SK-N-DZ (cell line): ENCODE results near the gene BEST1.

Experiments used
- DNase-seq: peaks from one replicate; pipeline ENCODE4 v3.0.0-alpha.2; 2015; ENCODE audit warnings: low spot score

BEST1 gene

DNA sequence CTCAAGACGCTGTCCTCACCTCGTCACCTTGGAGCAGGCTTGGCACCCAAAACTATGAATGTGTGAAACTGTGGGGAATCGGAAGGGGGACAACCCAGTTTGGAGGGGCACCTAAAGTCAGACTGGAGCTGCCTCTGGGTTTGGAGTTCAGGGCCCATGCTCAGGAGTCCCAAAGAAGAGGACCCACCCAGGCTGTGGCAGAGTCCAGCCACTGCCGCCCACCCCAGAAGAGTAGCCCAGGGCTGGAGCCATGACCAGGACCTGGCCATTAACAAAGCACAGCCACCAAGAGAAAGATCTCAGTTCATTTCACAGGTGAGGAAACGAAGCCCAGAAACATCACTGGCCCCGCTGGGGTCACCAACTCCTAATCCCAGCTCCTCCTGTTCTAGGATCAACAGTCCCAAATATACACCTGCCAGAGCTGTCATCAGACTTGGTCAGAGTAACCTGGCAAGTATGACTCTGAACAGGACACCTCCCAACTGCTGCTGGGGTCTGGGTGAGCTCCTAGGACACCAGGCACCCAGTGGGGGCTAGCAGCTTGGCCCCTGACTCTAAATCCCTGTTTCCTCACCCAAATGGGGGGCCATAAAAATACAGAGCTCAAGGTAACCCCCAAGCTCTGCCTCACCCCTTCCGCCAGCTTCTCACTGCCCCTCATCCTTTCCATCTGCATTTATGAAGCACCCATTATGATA is 35.5 kb upstream of the BEST1 start:
- no peak for DNase-seq

DNA sequence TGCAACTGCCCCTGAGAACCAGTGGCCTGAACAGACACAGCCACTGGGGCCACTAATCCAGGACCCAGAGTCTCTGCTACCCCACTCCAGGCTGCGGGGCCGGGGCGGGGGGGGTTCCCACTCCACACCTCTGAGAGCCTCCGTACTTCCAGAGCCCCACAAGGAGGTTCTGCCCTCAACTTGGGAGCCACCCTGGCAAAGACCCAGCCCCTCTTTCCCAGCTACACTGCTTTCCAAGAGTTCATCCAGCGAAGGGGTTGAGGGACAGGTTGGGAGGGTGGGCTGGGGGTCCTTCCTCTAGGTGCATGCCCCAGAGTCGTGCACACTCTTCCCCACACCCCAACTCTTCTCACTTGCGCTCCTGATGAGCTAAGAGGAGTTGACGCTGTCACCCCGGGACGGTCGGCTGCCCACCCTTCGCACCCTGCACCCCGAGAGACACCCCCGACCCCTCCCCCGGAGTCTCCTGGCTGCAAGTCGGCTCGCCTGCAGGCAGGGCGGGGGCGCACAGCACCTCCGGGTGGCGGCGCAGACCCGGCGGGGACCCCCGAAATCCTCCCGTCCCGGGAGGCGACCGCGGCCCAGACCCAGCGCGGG is 33.3 kb upstream of the BEST1 start:
- DNase-seq: no peak

DNA sequence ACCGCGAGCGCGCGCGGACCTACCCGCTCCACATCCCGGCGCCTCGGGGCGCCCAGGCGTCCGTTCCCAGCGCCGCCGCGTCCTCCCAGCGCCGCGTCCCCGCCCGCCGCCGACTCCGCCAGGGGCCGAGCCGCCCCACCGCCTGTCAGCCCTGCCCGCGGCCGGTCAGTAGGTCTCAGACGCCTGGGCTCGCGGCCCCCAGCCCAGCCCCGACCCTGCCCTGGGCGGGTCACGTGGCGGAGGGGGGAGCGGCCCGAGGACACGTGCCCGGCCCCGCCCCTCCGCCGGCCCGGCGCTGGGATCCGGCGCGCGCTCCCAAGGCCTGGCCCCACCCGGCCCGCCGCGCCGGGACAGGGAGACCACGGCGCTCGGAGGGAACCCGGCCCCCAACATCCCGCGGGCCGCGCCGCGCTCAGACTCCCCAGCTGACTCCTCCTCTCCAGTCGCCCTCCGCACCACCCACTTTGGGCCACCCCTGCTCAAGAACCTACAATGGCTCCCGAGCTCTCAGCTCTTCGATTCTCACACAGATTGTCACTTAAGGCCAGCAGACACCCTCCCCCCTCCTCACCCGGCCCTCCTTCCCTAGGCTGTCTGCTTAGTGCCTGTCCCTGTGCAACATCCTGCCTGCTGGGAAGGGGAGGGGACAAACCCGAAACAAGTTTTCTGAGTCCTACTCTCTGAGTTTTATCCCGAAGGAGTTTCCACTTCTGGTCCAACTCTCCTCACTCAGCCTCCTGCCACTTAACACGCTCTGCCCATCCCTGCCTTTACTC is 32.6 kb upstream of the BEST1 start, which contains the start of gene RAB3IL1:
Gene RAB3IL1 (minus strand): TSS at position 233 of the 776 bp plus-strand sequence. CDS start 199 bp downstream, at position 34.
- DNase-seq: no peak

DNA sequence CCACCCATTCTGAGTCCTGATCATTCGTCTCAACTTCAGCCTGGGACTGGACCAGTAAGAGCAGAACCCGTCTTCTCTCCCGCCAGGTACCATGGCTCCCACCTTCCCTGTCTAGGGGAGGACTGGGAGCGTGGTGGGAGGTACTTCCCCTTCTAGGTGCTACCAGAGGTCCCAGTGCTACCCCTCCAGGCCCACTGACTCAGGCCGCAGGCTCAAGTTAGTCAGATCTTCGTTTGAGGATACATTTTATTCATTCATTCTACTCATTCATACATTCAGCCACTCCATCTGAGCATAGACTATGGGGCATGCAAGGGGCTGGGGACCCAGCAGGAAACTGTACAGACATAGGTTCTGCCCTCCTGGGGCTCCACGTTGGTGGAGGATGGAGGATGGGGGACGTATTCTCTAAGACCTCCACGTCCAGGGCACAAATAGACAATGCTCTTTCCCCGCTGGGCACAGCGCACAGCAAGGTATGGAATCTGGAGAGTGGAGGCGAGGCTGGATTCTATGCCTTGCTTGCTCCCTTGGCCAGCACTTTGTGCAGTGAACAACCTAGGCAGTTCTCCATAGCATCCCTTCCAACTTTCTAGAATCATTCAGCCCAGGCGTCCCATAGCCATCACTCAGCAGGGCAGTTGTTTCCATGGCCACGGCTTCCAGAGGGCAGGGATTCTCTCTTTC is 31.8 kb upstream of the BEST1 start:
- no peak for DNase-seq

DNA sequence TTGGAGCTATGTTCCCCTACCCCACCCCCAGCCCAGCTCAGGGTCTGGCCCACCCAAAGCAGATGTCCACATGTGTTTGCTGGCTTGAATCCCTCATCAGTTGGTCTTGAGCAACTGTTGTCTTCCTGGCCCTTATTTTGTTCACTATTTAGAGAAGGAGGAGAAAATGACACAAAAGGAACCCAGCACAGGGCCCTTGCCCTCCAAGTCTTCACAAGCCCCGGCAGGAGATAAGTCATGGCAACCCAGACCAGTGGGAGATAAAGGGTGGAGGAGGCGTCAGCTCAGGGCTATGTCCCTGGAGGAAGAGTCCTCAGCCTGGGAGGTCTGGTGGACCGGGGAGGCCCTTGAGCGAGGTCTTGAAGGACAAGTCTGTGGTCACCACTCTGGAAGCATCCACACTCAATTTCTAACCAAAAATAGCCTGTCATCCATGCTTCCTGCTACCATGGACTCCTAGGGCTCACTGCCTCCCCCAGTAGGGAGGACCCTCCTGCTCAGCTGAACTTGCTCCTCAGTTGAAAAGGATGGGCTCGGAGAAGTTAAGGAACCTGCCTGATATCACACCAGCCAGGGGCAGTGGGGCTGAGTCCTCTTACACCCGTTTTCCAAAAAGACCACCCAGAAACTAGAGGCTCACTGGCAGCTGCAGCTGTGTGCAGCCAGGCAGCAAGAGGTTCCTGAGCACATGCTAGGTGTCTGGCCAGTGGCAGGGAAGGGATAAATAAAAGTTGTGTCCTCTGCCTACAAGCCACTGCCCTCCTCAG is 31.0 kb upstream of the BEST1 start:
- DNase-seq: no peak

DNA sequence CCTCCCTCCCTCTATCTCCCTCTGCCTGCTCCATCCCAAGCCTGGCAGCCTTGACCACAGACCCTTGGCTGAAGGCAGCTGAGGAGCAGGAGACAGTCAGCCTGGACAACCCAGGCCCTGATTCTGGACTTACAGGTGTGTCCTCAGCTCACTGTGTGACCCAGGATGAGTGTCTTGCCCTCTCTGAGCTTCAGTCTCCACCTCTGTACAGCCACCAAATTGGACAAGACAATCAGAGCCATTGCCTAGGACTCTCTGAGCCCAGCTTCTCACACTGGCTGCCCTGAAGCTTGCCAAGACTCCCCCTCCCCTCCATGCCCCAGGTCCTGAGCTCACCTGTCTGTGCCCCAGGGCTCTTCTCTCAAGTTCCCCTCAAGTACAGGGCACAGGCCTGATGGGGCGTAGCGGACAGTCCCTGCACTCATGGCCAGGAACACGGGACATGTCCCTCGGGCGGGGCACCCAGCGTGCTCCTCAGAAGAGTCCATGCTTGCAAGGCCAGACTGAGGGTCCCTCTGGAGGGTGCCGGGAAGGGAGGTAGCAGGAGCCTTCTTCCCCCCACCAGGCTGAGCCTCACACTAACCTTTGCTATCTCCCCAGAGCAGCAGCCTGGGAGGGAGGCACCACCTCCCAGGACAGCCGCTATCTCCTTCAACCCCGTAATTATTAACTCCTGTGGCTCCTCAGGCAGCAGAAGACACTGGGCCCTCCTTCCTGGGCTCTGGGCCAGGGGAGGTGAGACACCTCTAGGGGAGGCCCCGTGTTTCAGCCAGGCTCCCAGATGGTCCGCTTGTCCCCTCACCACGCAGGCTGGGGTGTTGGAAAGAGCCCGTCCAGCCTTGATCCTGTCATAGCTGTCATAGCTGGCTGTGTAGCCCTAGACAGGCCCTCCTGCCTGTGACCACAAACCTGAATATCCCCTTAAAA is 30.2 kb upstream of the BEST1 start:
- no peak for DNase-seq

DNA sequence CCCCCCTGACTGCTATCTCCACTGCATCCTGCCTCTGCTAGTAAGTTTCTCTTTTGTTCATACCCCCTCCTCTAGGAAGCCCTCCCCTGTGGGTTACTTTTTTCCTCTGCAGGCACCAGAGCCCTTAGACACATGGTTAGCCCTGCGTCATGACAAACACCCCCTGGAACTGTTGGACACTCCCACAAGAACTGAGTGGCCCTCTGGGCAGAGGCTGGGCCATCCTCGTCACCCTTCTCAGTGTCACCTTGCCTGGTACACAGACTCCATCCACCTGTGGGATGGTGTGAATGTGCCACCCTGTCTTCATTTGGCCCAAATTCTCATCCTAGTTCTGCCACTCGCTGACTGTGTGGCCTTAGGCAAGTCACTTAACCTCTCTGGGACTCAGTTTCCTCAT is 28.7 kb upstream of the BEST1 start:
- DNase-seq: no peak

DNA sequence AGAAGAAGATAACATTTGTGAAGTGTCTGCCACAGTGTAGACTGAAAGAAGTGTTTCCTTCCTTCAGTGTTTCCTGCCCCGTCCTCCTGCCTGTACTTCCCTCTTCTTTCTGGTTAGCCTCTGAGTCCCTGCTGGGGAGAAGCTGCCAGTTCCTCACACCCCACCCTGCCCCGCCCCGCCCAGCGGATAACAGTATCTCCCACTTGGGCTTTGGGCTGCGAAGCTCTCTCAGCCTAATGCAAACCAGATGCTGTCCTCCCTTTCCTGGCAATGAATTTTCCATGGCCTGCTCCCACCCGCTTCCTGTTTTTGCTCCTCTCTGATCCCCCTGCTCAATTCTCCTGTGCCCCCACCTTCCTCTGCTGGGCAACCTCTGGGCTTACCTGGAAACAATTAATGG is 27.6 kb upstream of the BEST1 start:
- DNase-seq: peak; percentile 62

DNA sequence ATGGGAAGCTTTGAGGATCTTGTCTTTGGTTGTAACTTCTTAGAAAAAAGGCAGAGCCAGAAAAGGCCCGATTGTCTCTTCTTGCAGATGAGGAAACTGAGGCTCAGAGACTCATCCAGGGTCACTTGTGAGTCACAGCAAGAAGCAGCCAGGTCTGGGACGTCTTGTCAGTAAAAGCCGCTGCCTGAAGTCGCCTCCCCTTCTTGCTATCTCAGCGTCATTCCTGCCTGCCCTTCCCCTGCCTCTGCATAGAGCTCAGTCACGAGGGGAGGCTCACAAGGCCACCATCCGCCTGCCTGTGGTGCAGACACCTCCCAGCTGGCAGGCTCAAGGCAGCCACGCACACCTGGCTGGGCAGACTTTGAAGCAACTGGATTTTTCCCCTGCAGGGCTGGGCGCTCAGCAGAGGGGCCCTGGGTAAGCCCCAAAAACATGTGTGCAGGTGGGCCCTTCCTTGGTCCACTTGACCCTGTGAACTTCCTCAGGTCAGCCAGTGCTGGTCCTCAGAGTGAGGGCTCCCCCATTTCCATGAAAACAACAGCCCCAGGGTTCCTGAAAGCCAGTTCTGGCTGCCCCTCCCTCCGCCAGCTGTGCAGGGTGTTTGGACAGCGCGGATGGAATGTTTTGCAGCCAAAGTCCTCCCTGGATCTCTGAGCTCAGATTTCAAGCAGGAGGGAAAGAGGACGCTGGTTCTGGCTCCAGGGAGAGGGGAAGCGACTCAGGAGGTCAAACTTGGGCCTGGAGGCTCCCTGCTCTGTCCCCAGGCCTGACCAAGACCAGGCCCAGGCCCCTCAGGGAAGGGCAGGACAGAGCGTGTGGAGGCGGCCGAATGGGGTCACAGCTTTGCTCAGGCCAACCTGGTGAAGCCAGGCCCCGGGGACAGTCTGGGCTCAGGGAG is 26.7 kb upstream of the BEST1 start:
- DNase-seq: peak; percentile 46

DNA sequence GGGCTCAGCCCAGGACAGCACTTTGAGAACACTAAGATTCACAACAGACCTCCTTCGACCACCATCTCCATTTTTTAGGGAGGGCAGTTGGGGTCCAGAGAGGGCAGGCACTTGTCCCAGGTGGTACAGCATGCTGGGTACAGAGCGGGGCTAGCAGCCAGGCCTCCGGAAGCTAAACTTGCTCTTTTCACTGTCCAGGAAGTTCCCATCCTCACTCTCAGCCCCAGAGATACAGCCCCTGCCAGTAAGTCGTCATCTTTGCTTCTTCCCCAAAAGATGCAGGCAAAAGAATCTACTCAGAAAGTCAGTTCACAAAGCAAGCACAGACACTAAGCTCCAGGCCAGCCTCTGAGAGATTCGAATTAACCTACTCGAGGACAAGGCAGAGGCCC is 26.1 kb upstream of the BEST1 start:
- DNase-seq: no peak

DNA sequence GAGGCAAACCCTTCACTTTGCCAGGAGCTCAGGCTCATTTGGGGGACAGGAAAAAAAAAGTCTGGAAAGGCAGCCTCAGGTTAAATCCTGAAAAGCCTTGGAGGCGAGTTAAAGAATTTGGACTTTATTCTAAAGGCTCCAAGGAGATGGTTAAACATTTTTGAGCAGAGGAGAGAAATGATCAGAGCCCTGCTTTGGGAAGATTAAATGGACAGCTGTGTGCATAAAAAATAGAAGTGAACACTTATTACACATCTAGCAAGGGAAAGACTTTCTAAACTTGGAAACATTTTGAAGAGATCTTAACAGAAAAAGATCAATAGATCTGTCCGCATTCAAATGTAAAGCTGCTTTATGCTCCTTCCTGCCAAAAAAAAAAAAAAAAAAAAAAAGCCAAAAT is 24.4 kb upstream of the BEST1 start:
- DNase-seq: no peak

DNA sequence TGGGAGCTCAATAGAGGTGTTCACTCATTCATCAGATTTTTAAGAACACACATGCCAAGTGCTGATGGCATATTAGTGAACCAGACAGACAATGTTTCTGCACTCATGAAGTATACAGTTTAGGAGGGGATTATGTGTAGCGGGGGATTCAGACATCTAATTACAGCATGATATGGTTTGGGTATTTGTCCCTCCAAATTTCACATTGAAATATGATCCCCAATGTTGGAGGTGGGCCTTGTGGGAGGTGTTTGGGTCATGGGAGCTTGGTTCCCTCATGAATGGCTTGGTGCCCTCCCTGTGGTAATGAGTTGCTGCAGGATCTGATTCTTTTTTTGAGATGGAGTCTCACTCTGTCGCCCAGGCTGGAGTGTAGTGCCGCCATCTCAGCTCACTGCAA is 23.9 kb upstream of the BEST1 start:
- DNase-seq: no peak

DNA sequence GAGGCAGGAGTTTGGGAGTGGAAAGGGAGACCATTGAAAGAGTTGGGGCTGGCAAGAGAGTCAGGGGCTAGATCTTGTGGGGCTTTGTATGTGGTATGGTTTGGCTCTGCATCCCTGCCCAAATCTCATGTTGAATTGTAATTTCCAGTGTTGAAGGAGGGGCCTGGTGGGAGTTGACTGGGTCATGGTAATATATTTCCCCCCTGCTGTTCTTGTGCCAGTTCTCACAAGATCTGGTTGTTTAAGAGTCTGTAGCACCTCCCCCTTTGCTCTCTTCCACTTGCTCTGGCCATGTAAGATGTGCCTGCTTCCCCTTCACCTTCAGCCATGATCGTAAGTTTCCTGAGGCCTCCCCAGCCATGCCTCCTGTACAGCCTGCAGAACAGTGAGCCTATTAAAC is 22.6 kb upstream of the BEST1 start:
- DNase-seq: no peak

DNA sequence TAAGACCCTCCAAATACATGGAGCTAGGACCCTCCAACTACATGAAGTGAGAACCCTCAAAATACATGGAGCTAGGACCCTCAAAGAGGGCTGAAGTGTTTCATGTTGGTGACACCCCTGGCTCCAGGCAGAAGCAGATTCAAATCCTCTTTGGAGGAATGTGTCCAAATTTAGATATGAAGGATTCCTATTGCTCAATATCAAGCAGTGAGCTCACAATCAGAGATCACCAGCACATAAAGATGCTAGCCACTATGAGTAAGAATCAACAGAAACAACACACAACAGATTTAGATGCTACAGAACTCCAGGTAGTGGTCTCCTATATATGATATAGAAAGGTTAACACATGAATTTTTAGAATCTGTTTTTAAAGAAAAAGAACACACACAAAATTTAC is 21.5 kb upstream of the BEST1 start:
- no peak for DNase-seq

DNA sequence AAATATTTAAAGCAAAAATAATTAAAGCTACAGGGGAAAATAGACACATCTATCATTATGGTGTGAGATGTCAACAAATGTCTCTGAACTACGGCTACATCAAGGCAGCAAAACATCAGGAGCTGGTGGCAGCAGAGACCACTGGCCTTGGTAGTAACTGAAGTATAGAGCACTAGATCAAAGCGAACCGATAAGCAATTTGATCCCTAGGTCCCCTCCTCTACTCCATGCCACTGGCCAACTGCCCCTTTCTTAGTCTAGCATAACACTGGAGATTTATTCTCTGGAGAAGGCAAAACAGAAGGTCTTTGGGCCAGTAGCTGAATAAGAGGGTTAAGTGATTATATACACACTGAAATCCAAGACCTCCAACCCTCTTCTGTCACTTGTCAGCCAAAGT is 19.2 kb upstream of the BEST1 start:
- no peak for DNase-seq

DNA sequence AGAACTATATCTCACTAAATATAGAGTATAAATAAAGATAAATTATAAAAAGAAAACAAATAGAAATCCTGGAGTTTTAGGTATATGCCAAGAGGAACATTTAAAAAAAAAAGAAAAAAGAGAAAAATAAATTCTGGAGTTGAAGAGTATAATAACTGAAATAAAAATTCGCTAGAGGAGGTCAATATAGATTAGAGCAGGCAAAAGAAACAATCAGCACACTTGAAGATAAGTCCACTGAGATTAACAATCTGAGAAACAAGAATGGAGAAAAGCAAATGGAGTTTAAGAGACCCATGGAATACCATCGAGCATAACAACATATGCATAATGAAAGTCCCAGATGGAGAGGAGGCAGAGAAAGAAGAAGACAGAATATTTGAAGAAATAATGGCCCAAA is 14.3 kb upstream of the BEST1 start:
- no peak for DNase-seq

DNA sequence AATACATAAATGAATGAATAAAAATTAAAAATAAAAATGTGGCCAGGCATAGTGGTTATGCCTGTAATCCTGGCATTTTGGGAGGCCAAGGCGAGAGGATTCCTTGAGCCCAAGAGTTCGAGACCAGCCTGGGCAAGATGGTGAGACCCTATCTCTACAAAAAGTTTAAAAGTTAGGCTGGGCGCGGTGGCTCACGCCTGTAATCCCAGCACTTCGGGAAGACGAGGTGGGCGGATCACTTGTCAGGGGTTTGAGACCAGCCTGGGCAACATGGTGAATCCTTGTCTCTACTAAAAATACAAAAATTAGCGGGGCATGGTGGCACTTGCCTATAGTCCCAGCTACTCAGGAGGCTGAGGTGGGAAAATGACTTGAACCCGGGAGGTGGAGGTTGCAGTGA is 9.7 kb upstream of the BEST1 start:
- DNase-seq: no peak

DNA sequence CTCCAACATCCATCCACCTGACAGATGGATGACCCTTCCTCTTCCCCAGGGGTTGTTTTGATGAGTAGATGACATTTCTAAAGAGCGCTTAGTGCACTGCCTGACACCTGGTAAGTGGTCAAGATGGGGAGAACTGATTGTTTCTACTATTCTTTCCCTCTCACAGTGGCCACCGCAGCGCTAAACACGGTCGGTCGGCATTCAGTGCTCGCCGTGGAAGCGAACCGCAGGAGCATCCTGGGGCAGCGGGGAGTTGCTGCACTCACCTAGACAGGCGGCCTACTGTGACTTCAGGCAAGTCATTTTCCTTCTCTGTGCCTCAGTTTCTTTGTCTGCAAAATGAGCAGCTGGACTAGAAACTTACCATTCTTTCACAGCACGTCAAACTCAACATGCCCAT is 5.0 kb upstream of the BEST1 start:
- DNase-seq: no peak

DNA sequence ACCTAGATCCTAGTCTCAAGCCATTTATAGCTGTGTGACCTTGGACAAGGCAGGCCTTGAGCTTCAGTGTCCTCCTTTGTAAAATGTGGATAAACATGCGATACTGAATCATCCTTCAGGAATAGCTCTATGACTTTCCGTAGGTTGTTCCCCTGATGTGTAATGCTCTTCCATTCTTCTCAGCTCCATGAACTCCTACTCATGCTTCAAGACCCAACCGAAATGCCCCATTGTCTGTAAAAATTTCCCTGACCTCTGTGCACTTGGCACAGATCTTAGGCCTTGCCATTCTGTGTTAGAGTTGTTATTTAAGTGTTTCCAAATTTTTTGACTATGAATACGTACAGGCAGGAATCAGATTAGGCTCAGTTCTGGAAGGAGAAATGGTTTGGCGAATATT is 3.3 kb upstream of the BEST1 start:
- DNase-seq: no peak
